ENCODE results near the gene ARAP2.

ARAP2 gene

DNA sequence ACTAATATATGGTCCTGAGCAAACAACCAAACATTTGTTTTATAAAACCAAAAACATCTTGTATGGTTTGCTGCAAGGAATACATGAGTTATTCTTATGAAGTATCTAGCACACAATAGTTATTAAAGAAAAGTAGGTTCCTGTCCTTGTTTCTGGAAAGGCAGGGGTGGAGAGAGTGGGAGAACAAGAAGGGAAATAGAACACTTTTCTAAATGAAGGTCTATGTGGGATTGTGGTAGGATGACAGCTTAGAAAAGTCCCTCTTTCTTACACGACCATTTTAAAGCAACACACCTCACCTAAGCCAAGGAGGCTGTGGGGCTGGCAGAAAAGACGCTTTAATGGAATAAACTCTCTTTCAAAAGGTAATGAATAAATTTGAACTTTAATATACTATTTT, 164.6 kb downstream of the ARAP2 start:
- in situ Hi-C loops (cut with HindIII; ENCODE audit: low pct_ligation_motif_present, low sequenced_read_pairs): no loop called here
- no peaks in the 10 kb centered on the region for H3K36me3 ChIP-seq (replicated peaks)
- DNase-seq: no peak
- no peaks in the 10 kb centered on the region for H3K27me3 ChIP-seq (replicated peaks)
- no peak overlapping the region for H3K4me3 ChIP-seq (ENCODE audit: low read depth, low read length)
- no peak overlapping the region for H3K27ac ChIP-seq
- TF ChIP-seq, protein P1, sequence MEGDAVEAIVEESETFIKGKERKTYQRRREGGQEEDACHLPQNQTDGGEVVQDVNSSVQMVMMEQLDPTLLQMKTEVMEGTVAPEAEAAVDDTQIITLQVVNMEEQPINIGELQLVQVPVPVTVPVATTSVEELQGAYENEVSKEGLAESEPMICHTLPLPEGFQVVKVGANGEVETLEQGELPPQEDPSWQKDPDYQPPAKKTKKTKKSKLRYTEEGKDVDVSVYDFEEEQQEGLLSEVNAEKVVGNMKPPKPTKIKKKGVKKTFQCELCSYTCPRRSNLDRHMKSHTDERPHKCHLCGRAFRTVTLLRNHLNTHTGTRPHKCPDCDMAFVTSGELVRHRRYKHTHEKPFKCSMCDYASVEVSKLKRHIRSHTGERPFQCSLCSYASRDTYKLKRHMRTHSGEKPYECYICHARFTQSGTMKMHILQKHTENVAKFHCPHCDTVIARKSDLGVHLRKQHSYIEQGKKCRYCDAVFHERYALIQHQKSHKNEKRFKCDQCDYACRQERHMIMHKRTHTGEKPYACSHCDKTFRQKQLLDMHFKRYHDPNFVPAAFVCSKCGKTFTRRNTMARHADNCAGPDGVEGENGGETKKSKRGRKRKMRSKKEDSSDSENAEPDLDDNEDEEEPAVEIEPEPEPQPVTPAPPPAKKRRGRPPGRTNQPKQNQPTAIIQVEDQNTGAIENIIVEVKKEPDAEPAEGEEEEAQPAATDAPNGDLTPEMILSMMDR (IDR thresholded peaks at IDR 0.05; ENCODE audit: low read depth, low read length, missing control alignments): no peak

DNA sequence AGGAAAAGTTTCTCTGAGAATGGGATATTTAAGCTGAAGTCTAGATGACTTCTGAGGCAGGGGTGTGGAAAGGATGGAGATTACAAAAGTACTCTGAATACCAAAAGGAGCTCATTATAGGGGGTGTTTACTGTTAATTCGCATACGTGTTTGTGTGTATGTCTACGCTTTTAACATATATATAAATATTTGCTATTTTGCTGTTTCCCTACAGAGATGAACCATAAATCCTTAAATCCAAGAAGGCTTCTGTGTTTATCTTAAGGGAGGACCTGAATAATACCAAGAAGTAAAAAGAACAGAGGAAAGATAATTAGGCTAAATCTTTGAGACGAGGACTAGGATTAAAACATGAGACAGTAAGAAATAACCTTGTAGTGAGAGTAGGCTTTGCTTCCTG, 166.0 kb downstream of the ARAP2 start:
- H3K36me3 ChIP-seq (replicated peaks): no peaks in the 10 kb centered on the region
- TF ChIP-seq, protein P1 (IDR thresholded peaks at IDR 0.05; ENCODE audit: low read depth, low read length, missing control alignments): no peak
- DNase-seq: no peak
- no peak overlapping the region for H3K4me3 ChIP-seq (ENCODE audit: low read depth, low read length)
- no peak overlapping the region for H3K27ac ChIP-seq
- H3K27me3 ChIP-seq (replicated peaks): no peaks in the 10 kb centered on the region
- in situ Hi-C loops (cut with HindIII; ENCODE audit: low pct_ligation_motif_present, low sequenced_read_pairs): no loop called here

DNA sequence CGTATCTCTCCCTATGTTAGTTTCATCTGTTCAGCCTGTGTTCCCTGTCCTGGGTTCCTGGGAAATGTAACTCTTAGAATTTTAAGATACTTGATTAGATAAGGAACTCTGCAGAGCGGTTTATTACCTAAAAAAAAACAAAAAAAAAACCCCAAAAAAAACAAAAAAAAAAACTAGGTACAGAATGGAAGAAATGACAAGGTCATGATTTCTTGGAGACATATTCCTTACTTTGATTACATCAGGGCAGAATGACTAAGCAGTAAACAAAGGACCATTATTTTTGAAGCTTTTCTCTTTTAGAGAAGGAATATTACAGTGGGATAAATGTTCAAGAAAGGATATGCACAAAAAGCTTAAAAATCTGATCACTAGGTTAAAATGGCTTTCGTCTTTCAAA, 171.8 kb downstream of the ARAP2 start:
- DNase-seq: no peak
- TF ChIP-seq, protein P1 (IDR thresholded peaks at IDR 0.05; ENCODE audit: low read depth, low read length, missing control alignments): no peak
- Histone ChIP-seq H3K27me3 (replicated peaks) (no peaks in the 10 kb centered on the region), H3K27ac (no peak overlapping the region), H3K4me3 (ENCODE audit: low read depth, low read length) (no peak overlapping the region), H3K36me3 (replicated peaks) (no peaks in the 10 kb centered on the region)
- in situ Hi-C loops (cut with HindIII; ENCODE audit: low pct_ligation_motif_present, low sequenced_read_pairs): no loop called here

DNA sequence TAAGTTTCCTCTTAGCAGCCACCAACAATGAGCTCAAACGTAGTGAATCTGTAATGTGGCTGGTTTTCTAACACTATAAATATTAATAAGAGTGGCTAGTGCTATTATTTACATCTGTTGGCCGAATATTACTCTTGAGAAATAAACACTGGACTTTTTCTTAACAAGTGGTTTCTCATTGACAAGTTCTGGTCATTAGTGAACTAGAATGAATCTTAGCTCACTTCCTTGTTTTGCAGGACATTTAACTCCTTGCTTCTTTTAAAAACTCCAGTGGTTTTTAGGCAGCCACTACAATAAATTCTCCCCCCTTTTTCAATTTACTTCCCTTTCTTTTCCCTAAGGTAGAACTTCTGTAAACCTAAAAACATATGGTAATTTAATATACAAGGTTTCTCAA, 177.2 kb downstream of the ARAP2 start:
- Histone ChIP-seq H3K27ac (no peak overlapping the region), H3K4me3 (ENCODE audit: low read depth, low read length) (no peak overlapping the region), H3K27me3 (replicated peaks) (no peaks in the 10 kb centered on the region), H3K36me3 (replicated peaks) (no peaks in the 10 kb centered on the region)
- in situ Hi-C loops (cut with HindIII; ENCODE audit: low pct_ligation_motif_present, low sequenced_read_pairs): no loop called here
- TF ChIP-seq, protein P1 (IDR thresholded peaks at IDR 0.05; ENCODE audit: low read depth, low read length, missing control alignments): no peak
- no peak for DNase-seq

DNA sequence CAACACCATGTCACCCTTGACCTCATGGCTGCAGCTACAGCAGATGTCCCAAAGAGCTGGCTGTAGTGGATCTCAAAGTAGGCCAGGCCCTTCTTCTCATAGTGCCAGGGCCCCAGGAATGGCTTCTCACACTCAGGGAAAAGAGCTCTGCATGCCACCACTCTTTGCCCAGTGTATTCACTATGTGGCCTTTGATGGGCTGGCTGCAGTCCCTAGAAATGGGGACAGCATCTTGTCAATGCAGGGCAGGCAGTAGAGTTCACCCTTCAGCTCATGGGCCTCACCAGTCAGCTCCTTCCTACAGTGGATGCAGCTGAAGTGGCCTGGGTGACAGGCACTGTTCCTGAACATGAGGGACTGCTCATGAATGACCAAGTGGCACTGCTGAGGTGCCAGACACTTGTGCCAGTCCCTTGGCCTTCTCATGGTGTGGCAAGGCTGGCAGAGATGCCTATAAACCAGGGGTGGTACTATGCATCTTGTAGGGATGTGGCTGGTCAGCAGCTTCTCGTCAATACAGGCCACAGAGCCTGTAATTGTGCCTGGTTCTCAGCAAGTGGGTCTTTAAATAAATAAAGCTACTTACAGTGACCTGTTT, 178.9 kb downstream of the ARAP2 start:
- H3K36me3 ChIP-seq (replicated peaks): no peaks in the 10 kb centered on the region
- in situ Hi-C loops (cut with HindIII; ENCODE audit: low pct_ligation_motif_present, low sequenced_read_pairs): no loop called here
- H3K27me3 ChIP-seq (replicated peaks): no peaks in the 10 kb centered on the region
- no peak for DNase-seq
- H3K27ac ChIP-seq: no peak overlapping the region
- TF ChIP-seq, protein P1 (IDR thresholded peaks at IDR 0.05; ENCODE audit: low read depth, low read length, missing control alignments): no peak
- no peak overlapping the region for H3K4me3 ChIP-seq (ENCODE audit: low read depth, low read length)

DNA sequence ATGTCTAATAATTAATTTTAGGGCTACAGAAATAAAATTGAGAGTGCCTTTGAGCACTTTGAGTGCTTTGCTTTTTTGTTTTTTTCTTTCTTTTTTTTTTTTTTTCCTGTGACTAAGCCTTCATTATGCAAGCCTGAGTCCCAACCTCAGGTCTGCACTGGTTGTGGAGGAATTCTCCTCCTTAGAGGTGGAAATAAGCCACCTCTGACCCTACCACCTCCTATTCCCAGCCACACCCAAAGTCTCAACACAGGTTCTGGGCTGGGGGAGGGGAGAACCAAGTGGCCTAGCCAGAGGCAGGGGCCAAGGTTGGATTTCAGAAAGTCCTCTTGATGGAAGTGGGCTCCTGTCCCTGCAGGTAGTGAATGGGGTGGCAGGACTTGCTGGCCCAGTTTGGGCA, 180.2 kb downstream of the ARAP2 start:
- Histone ChIP-seq H3K36me3 (replicated peaks) (no peaks in the 10 kb centered on the region), H3K4me3 (ENCODE audit: low read depth, low read length) (no peak overlapping the region), H3K27ac (no peak overlapping the region), H3K27me3 (replicated peaks) (no peaks in the 10 kb centered on the region)
- in situ Hi-C loops (cut with HindIII; ENCODE audit: low pct_ligation_motif_present, low sequenced_read_pairs): no loop called here
- TF ChIP-seq, protein P1 (IDR thresholded peaks at IDR 0.05; ENCODE audit: low read depth, low read length, missing control alignments): no peak
- DNase-seq: no peak

Data from brain microvascular endothelial cell (primary cell).